GM23248 (cell line): ENCODE results near the gene CPM. TPM values are rescaled to one million over a fixed set of nuclear protein-coding genes. Genes with fewer than 3 reads are reported as not detected.

Source experiments
- DNase-seq: peaks from one replicate; pipeline ENCODE4 v3.0.0-alpha.2; 2015
- H2AFZ ChIP-seq: fragments of 200-600 bp; sonication (generic); 2 replicates; pipeline ENCODE4 v1.6.1; 2016; ENCODE audit warnings: antibody characterized with exemption
- H3F3A ChIP-seq: fragments of 200-600 bp; sonication (generic); 2 replicates; pipeline ENCODE4 v1.6.1; 2016; ENCODE audit warnings: mild to moderate bottlenecking, antibody characterized with exemption, mixed run types; ENCODE audit not compliant: insufficient read depth
- H3K27ac ChIP-seq: fragments of 200-600 bp; sonication (generic); 2 replicates; pipeline ENCODE4 v1.5.1; 2016; ENCODE audit warnings: mild to moderate bottlenecking
- H3K27me3 ChIP-seq: fragments of 200-600 bp; sonication (generic); replicated peaks from 2 replicates; pipeline ENCODE4 v1.6.1; 2016; ENCODE audit warnings: mild to moderate bottlenecking; ENCODE audit not compliant: insufficient read depth
- H3K36me3 ChIP-seq: fragments of 200-600 bp; sonication (generic); 2 replicates; pipeline ENCODE4 v1.6.1; 2016; ENCODE audit warnings: low read depth, mild to moderate bottlenecking
- H3K4me1 ChIP-seq: fragments of 200-600 bp; sonication (generic); 2 replicates; pipeline ENCODE4 v1.6.1; 2016; ENCODE audit warnings: mild to moderate bottlenecking; ENCODE audit not compliant: insufficient read depth
- H3K4me2 ChIP-seq: fragments of 200-600 bp; sonication (generic); one replicate; pipeline ENCODE4 v1.6.1; 2016; ENCODE audit warnings: mild to moderate bottlenecking; ENCODE audit not compliant: unreplicated experiment
- H3K4me3 ChIP-seq: fragments of 200-600 bp; sonication (generic); 2 replicates; pipeline ENCODE4 v1.5.1; 2016; ENCODE audit warnings: mild to moderate bottlenecking
- H3K79me2 ChIP-seq: fragments of 200-600 bp; sonication (generic); 2 replicates; pipeline ENCODE4 v1.6.1; 2016; ENCODE audit warnings: mild to moderate bottlenecking; ENCODE audit not compliant: insufficient read depth
- H3K9ac ChIP-seq: fragments of 200-600 bp; sonication (generic); 2 replicates; pipeline ENCODE4 v1.6.1; 2016; ENCODE audit warnings: mild to moderate bottlenecking
- H3K9me2 ChIP-seq: fragments of 200-600 bp; sonication (generic); 2 replicates; pipeline ENCODE4 v1.6.1; 2016; ENCODE audit warnings: mixed run types, mild to moderate bottlenecking, moderate library complexity; ENCODE audit not compliant: insufficient read depth
- H3K9me3 ChIP-seq: fragments of 200-600 bp; sonication (generic); one replicate; pipeline ENCODE4 v1.6.1; 2017; ENCODE audit warnings: low read depth
- H4K20me1 ChIP-seq: fragments of 200-600 bp; sonication (generic); 2 replicates; pipeline ENCODE4 v1.6.0; 2016; ENCODE audit not compliant: insufficient read depth
- EZH2 ChIP-seq: fragments of 200-600 bp; sonication (generic); IDR thresholded peaks from 2 replicates; pipeline ENCODE4 v1.6.1; 2018; ENCODE audit warnings: antibody characterized with exemption, mild to moderate bottlenecking; ENCODE audit not compliant: insufficient read depth, poor library complexity, severe bottlenecking
- EZH2phosphoT487 ChIP-seq: fragments of 200-600 bp; sonication (generic); IDR thresholded peaks from 2 replicates; pipeline ENCODE4 v1.6.1; 2018; ENCODE audit warnings: antibody characterized with exemption, moderate library complexity, mild to moderate bottlenecking, low read depth; ENCODE audit not compliant: insufficient read depth
- WGBS, 2 experiments: methylation state at CpG; one replicate each; pipeline ENCODE4 v1.1.6; 2015 to 2017; ENCODE audit warnings: low lambda C conversion rate in 2 of 2, low coverage in 1 of 2; ENCODE audit errors: missing lambda C conversion rate in 2 of 2; 5-methylcytosine and 5-hydroxymethylcytosine counted together
- in situ Hi-C: fragments of 300-500 bp; cut with MboI; formaldehyde crosslinking; loops from 2 replicates; pipeline ENCODE4 v1.15.0; 2020
- polyA plus RNA-seq: library from polyadenylated mRNA; unstranded; fragments of >200 nt; fragmentation: Nextera tagmentation; extraction: Ambion mirVana; gene quantifications from 2 replicates; pipeline ENCODE4 v1.2.1, GENCODE V29; 2016
- total RNA-seq: library from RNA; depleted of rRNA; stranded (reverse); fragments of >200 nt; shearing (Covaris generic); gene quantifications from 2 replicates; pipeline ENCODE4 v1.2.3, GENCODE V29; 2014

CPM gene
- total and polyA plus RNA-seq, 2 experiments from 2014 or later, result 13.7 to 22.5 TPM

GRCh38 chr12:68959143-68959858, 26.3 kb upstream of the CPM start:
- H4K20me1 ChIP-seq, result no peaks in the 10 kb centered on the region
- peaks cover 8% of the 10 kb centered on the region; the same call in 1 of the 2 replicates for H3F3A ChIP-seq
- no peaks in the 10 kb centered on the region for H3K79me2 ChIP-seq
- no peaks in the 10 kb centered on the region for H3K36me3 ChIP-seq
- H3K9me3 ChIP-seq, result no peaks in the 10 kb centered on the region
- no peak overlapping the region for H2AFZ ChIP-seq
- no peak overlapping the region for H3K4me3 ChIP-seq
- H3K4me1 ChIP-seq, result peaks cover 20% of the 10 kb centered on the region
- in situ Hi-C loops, result no loop called here
- 64 to 75% methylated on average over 4 of the region's 4 CpGs for WGBS, 2 experiments
- no peaks in the 10 kb centered on the region; the same call in 1 of the 2 replicates for H3K27me3 ChIP-seq
- H3K4me2 ChIP-seq, result no peak overlapping the region
- no peak for TF ChIP-seq EZH2
- no peak for TF ChIP-seq EZH2phosphoT487
- no peaks in the 10 kb centered on the region for H3K9me2 ChIP-seq
- no peak for DNase-seq
- no peak overlapping the region for H3K9ac ChIP-seq
- no peak overlapping the region for H3K27ac ChIP-seq

GRCh38 chr12:68958322-68958721, 25.4 kb upstream of the CPM start:
- Histone ChIP-seq H3K36me3 (no peaks in the 10 kb centered on the region), H3K4me1 (peaks cover 15% of the 10 kb centered on the region), H3K27ac (no peak overlapping the region), H3K79me2 (no peaks in the 10 kb centered on the region), H3K9ac (no peak overlapping the region), H3F3A (peaks cover 7% of the 10 kb centered on the region; the same call in 1 of the 2 replicates), H3K9me2 (no peaks in the 10 kb centered on the region), H3K4me2 (no peak overlapping the region), H3K4me3 (no peak overlapping the region), H3K9me3 (no peaks in the 10 kb centered on the region), H4K20me1 (no peaks in the 10 kb centered on the region), H2AFZ (no peak overlapping the region), H3K27me3 (no peaks in the 10 kb centered on the region; the same call in 1 of the 2 replicates)
- no peak for DNase-seq
- TF ChIP-seq EZH2phosphoT487 (no peak), EZH2 (no peak)
- in situ Hi-C loops, result no loop called here
- 66 to 73% methylated on average over 3 of the region's 3 CpGs for WGBS, 2 experiments

GRCh38 chr12:68957273-68957672, 24.3 kb upstream of the CPM start:
- no peaks in the 10 kb centered on the region for H3K9me2 ChIP-seq
- no peaks in the 10 kb centered on the region for H4K20me1 ChIP-seq
- in situ Hi-C loops, result no loop called here
- H3K27me3 ChIP-seq, result no peaks in the 10 kb centered on the region; the same call in 1 of the 2 replicates
- H3K9ac ChIP-seq, result no peak overlapping the region
- no peak overlapping the region for H3K4me3 ChIP-seq
- H3K27ac ChIP-seq, result no peak overlapping the region
- no peaks in the 10 kb centered on the region for H3K36me3 ChIP-seq
- DNase-seq, result peak; percentile 39
- H2AFZ ChIP-seq, result no peak overlapping the region
- H3F3A ChIP-seq, result no peaks in the 10 kb centered on the region
- TF ChIP-seq EZH2 (no peak), EZH2phosphoT487 (no peak)
- no peaks in the 10 kb centered on the region for H3K79me2 ChIP-seq
- H3K9me3 ChIP-seq, result no peaks in the 10 kb centered on the region
- H3K4me2 ChIP-seq, result no peak overlapping the region
- peaks cover 9% of the 10 kb centered on the region; the same call in 1 of the 2 replicates for H3K4me1 ChIP-seq

- Histone ChIP-seq H4K20me1 (no peaks in the 10 kb centered on the region), H3F3A (no peaks in the 10 kb centered on the region), H3K4me3 (no peak overlapping the region), H3K27me3 (no peaks in the 10 kb centered on the region; the same call in 1 of the 2 replicates), H3K79me2 (no peaks in the 10 kb centered on the region), H3K27ac (no peak overlapping the region), H3K4me2 (no peak overlapping the region), H3K36me3 (no peaks in the 10 kb centered on the region), H3K9me2 (no peaks in the 10 kb centered on the region), H3K9me3 (no peaks in the 10 kb centered on the region), H3K9ac (no peak overlapping the region), H2AFZ (no peak overlapping the region), H3K4me1 (peaks cover 9% of the 10 kb centered on the region; the same call in 1 of the 2 replicates)
- no peak for DNase-seq
- 82 to 87% methylated on average over 4 of the region's 4 CpGs for WGBS, 2 experiments
- in situ Hi-C loops, result no loop called here
- TF ChIP-seq EZH2, result no peak
- TF ChIP-seq EZH2phosphoT487, result no peak
These were observed 23.5 kb upstream of the CPM start for GRCh38 chr12:68956466-68956865.
